Measurements from ENCODE around the gene CALR3. TPM values are rescaled to one million over a fixed set of nuclear protein-coding genes. Genes with fewer than 3 reads are reported as not detected.
A peak's percentile ranks its signal among the peaks of the same experiment; 100 is the strongest.

The CALR3 gene
- total RNA-seq, 1 experiment from 2014 or later = not detected

DNA sequence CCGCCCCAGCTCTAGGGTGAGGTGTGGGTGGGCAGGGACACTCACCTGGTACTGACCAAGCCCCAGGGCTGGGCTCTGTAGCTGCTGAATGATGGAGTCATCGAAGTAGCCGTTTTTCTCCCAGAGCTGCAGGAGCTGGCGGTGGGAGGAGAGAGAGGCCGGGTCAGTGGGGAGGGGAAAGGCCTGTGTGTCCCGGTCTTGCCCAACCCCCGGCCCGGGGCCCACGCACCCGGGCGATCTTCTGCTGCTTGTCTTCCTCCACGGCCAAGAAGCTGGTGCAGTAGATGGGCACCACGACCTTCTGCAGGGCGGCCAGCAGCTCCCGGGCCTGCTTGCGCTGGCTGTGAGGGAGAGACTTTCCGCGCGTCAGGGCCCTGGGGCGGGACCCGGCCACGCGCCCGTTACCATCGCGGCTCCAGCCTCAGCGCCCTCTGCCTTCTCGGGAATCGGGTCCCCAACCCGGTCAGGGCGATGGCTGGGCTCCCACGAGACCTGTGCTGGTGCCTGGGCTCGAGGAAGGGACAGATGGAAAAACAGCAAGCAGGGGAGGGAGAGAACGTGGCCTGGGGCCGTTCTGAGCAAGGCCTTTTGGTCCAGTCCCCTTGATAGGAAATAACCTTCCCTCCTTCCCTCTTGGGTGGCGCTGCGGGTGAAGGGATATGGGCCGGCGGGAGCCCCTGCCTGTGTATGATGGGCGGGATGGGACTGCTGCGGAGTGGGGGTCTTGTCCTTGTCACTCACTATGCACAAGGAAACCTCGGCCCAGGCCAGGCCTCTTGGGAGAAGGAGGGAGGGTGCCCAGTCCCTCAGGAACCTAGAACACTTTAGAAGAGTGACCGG is 34.8 kb upstream of the CALR3 start:
- intact Hi-C loops (cut with micrococcal nuclease; ENCODE audit: unreplicated experiment) = no loop called here
- CTCF ChIA-PET = no interaction called here
- POLR2A ChIA-PET = no interaction called here
- Histone ChIP-seq H3K27me3 (replicated peaks; ENCODE audit: control insufficient read depth, insufficient read depth, low read length) (no peaks in the 10 kb centered on the region), H3K9me3 (no peaks in the 10 kb centered on the region), H3K4me1 (no peaks in the 10 kb centered on the region), H3K4me3 (ENCODE audit: low read depth, low read length) (no peak overlapping the region), H3K36me3 (ENCODE audit: control insufficient read depth, insufficient read depth, low read length) (peaks cover 6% of the 10 kb centered on the region)
- H3K36me3 Mint-ChIP-seq (ENCODE audit: insufficient read depth, unreplicated experiment) = peaks cover 94% of the 10 kb centered on the region
- H3K4me1 Mint-ChIP-seq (ENCODE audit: low read depth, unreplicated experiment) = no peaks in the 10 kb centered on the region
- no peak overlapping the region for H3K4me3 Mint-ChIP-seq (ENCODE audit: unreplicated experiment)
- BruUV-seq (replicated peaks) = no TSS peak
- H3K9me3 Mint-ChIP-seq (ENCODE audit: unreplicated experiment) = no peaks in the 10 kb centered on the region
- no peak overlapping the region for H3K27ac Mint-ChIP-seq (ENCODE audit: unreplicated experiment)
- TF ChIP-seq, protein P1, sequence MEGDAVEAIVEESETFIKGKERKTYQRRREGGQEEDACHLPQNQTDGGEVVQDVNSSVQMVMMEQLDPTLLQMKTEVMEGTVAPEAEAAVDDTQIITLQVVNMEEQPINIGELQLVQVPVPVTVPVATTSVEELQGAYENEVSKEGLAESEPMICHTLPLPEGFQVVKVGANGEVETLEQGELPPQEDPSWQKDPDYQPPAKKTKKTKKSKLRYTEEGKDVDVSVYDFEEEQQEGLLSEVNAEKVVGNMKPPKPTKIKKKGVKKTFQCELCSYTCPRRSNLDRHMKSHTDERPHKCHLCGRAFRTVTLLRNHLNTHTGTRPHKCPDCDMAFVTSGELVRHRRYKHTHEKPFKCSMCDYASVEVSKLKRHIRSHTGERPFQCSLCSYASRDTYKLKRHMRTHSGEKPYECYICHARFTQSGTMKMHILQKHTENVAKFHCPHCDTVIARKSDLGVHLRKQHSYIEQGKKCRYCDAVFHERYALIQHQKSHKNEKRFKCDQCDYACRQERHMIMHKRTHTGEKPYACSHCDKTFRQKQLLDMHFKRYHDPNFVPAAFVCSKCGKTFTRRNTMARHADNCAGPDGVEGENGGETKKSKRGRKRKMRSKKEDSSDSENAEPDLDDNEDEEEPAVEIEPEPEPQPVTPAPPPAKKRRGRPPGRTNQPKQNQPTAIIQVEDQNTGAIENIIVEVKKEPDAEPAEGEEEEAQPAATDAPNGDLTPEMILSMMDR (IDR thresholded peaks at IDR 0.05; ENCODE audit: insufficient read depth in 1 of 2, low read depth in 1 of 2, low read length in 1 of 2, severe bottlenecking in 1 of 2, unreplicated experiment in 1 of 2) = no peak
- no peaks in the 10 kb centered on the region for H3K27me3 Mint-ChIP-seq (ENCODE audit: insufficient read depth, unreplicated experiment)
- DNase-seq = no peak

DNA sequence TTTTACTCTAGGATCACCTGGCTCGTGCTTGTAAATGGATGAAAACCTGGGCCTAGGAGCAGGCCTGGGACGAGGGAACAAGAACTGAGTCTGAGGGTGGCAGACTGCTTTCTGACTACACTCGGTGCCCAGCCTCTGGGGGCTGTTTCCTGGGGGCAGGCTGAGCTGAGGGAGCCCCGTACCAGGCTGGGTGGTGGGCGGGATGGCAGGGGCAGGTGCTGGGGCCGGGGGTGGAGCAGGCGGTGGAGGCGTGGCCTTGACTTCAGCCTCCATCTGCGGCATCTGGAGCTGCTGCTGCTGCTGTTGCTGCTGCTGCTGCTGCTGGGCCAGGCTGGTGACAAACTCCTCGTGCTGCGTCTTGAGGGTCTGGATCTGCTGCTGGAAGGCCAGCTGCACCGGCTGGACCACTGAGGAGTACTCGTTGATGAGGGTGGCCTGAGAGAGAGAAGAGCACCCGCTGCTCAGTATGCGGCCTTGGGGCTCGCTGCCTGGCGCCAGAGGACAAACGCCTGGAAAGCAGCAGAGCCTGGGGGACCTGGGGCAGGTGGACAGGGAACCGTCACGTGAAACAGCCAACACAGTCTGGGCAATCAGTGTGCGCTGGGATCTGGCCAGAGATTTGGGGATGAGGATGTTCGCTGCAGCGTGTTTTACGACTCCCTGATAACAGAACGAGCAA is 33.6 kb upstream of the CALR3 start:
- Histone ChIP-seq H3K4me3 (ENCODE audit: low read depth, low read length) (no peak overlapping the region), H3K27me3 (replicated peaks; ENCODE audit: control insufficient read depth, insufficient read depth, low read length) (no peaks in the 10 kb centered on the region), H3K4me1 (no peaks in the 10 kb centered on the region), H3K9me3 (no peaks in the 10 kb centered on the region), H3K36me3 (ENCODE audit: control insufficient read depth, insufficient read depth, low read length) (peaks cover 6% of the 10 kb centered on the region; the same call in 1 of the 2 replicates)
- BruUV-seq (replicated peaks) = no TSS peak
- no peak overlapping the region for H3K27ac Mint-ChIP-seq (ENCODE audit: unreplicated experiment)
- H3K9me3 Mint-ChIP-seq (ENCODE audit: unreplicated experiment) = no peaks in the 10 kb centered on the region
- no peak for DNase-seq
- TF ChIP-seq, protein P1 (IDR thresholded peaks at IDR 0.05; ENCODE audit: insufficient read depth in 1 of 2, low read depth in 1 of 2, low read length in 1 of 2, severe bottlenecking in 1 of 2, unreplicated experiment in 1 of 2) = no peak
- intact Hi-C loops (cut with micrococcal nuclease; ENCODE audit: unreplicated experiment) = no loop called here
- no peaks in the 10 kb centered on the region for H3K27me3 Mint-ChIP-seq (ENCODE audit: insufficient read depth, unreplicated experiment)
- POLR2A ChIA-PET = no interaction called here
- CTCF ChIA-PET = no interaction called here
- H3K36me3 Mint-ChIP-seq (ENCODE audit: insufficient read depth, unreplicated experiment) = peaks cover 94% of the 10 kb centered on the region
- no peaks in the 10 kb centered on the region for H3K4me1 Mint-ChIP-seq (ENCODE audit: low read depth, unreplicated experiment)
- no peak overlapping the region for H3K4me3 Mint-ChIP-seq (ENCODE audit: unreplicated experiment)

DNA sequence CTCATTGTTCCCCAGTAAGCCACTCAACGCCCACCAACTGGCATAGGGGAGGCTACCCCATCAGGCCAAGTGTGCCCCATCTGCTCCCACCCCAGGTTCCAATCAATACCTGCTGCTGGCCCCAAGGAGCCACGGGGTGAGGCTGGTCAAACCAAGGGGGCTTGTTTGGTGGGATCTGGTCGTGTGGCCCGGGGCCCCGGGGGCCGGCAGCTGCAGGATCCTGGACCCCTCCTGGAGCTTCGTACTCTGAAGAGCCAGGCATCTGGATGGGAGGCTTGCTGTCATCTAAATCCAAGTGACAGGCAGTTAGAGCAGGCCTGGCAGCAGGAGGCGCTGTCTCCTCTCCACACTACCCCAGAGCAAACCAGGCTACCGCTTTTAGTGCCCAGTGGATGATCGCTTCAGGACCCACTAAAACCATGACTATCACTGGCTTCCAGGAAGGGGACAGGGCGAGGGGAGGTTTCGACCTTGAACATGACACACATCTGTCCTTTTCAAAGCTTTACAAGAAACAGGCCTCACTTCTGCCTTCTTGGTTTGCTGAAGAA is 32.1 kb upstream of the CALR3 start:
- peaks cover 9% of the 10 kb centered on the region; the same call in 1 of the 2 replicates for H3K36me3 ChIP-seq (ENCODE audit: control insufficient read depth, insufficient read depth, low read length)
- Mint-ChIP-seq H3K4me3 (ENCODE audit: unreplicated experiment) (no peak overlapping the region), H3K9me3 (ENCODE audit: unreplicated experiment) (no peaks in the 10 kb centered on the region), H3K27ac (ENCODE audit: unreplicated experiment) (no peak overlapping the region), H3K4me1 (ENCODE audit: low read depth, unreplicated experiment) (no peaks in the 10 kb centered on the region), H3K36me3 (ENCODE audit: insufficient read depth, unreplicated experiment) (peaks cover 94% of the 10 kb centered on the region), H3K27me3 (ENCODE audit: insufficient read depth, unreplicated experiment) (no peaks in the 10 kb centered on the region)
- H3K9me3 ChIP-seq = no peaks in the 10 kb centered on the region
- CTCF ChIA-PET = no interaction called here
- DNase-seq = no peak
- intact Hi-C loops (cut with micrococcal nuclease; ENCODE audit: unreplicated experiment) = no loop called here
- no peaks in the 10 kb centered on the region for H3K4me1 ChIP-seq
- BruUV-seq (replicated peaks) = no TSS peak
- no peaks in the 10 kb centered on the region for H3K27me3 ChIP-seq (replicated peaks; ENCODE audit: control insufficient read depth, insufficient read depth, low read length)
- H3K4me3 ChIP-seq (ENCODE audit: low read depth, low read length) = no peak overlapping the region
- POLR2A ChIA-PET = no interaction called here
- TF ChIP-seq, protein P1 (IDR thresholded peaks at IDR 0.05; ENCODE audit: insufficient read depth in 1 of 2, low read depth in 1 of 2, low read length in 1 of 2, severe bottlenecking in 1 of 2, unreplicated experiment in 1 of 2) = peak in 1 of 2 experiments; percentile 37
